GM21526 (cell line): Measurements from ENCODE around the gene TAS1R1.
"Not testable (repeated sequence)": the region's sequence is repeated elsewhere in the genome, so short reads cannot be mapped to it uniquely, and the experiment has no call there.

Source experiments
- ATAC-seq: cut with Tn5 transposase; IDR thresholded peaks from one replicate; pipeline ENCODE4 v1.9.1; 2021; ENCODE audit warnings: moderate library complexity; ENCODE audit not compliant: unreplicated experiment, low FRiP score

TAS1R1 gene

DNA sequence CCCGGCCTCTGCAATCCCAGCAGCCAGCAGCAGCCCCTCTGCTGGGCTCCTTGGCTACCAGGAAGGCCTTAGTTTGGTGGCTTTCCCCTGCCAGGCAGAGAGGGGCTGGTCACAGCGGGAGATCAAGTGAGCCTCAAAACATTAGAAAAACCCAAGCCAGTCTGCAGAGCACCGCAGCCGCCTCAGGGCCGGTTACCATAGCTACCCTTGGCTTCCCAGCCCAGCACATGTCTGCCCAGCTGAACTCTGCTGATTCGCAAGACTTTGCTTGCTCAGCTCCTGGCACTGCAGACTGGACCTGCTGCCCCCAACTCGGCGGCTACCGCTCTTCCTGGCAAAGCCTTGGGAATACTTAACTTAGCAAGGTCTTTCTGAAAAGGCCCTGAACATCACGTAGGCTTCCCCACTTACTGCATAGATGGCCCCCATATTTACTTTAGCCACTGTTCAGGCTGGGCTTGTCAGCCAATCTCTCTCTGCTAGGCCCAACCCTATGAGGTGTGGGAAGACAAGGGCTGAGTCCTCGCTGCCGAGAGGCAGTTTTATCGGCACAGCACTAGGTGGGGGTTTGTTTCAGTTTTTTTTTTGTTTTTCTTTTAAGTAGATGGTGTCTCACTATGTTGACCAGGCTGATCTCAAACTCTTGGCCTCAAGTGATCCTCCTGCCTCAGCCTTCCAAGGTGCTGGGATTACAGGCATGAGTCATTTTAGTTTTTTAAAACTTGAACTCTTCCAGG lies 35.0 kb upstream of the TAS1R1 start:
- ATAC-seq: no peak

GRCh38 chr1:6521536-6521935 lies 33.6 kb upstream of the TAS1R1 start:
- no peak for ATAC-seq

DNA sequence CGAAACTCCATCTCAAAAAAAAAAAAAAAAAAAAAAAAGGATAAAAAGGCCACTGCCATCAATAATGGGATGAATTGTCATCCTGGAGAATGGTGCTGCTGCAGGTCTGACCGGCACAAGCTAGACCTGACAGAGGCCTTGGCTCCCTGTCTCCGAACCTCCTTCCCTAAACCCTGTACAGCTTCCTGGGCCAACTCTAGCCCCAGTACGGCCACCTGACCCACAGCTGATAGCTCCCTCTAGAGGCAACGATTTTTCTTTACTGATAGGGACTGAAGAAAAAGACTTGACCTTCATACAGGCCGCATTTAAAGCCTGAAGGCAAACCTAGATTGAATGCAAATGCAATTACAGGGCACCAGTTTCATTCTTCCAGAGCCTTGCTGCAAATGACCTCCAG lies 31.5 kb upstream of the TAS1R1 start:
- ATAC-seq: no peak

DNA sequence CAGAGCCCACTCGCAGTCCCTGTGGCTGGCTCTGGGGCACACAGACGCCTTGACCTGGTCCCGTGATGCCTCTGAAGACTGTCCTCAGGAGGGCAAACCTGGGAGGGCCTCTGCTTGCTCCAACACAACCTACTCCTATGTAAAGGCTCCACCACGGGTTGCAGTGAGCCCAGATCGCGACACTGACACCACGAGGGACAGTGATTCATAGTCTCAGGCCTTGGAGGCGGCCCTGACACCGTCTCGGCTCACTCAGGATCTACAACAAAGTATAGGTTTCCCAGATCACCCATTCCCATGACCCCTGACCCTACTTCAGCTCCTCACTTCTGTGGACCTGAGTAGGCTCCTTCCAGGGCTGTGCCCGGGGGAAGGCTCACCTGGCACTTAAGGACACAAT lies 28.8 kb upstream of the TAS1R1 start:
- ATAC-seq: no peak

GRCh38 chr1:6528492-6528891 lies 26.6 kb upstream of the TAS1R1 start:
- no peak for ATAC-seq

- ATAC-seq: no peak
These were observed 24.5 kb upstream of the TAS1R1 start for GRCh38 chr1:6530504-6531160.

DNA sequence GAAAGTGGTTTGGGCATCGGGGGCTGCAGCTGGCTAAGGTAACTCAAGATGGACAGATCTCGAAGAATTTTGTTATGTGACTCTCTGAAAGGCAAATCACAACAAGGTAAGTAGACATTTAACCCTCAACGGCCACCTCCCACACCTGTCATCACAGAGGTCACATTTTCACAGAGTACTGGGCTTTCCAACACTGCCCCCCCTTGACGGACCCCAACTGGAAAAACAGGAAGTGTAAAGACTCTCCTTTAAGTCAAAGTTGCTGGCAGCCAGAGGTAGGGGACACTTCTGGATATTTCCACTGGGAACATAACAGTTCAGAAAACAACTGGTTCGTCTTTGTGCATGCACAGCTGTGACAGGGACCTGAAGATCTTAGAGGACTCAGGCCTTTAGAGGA lies 23.1 kb upstream of the TAS1R1 start:
- ATAC-seq: no peak

DNA sequence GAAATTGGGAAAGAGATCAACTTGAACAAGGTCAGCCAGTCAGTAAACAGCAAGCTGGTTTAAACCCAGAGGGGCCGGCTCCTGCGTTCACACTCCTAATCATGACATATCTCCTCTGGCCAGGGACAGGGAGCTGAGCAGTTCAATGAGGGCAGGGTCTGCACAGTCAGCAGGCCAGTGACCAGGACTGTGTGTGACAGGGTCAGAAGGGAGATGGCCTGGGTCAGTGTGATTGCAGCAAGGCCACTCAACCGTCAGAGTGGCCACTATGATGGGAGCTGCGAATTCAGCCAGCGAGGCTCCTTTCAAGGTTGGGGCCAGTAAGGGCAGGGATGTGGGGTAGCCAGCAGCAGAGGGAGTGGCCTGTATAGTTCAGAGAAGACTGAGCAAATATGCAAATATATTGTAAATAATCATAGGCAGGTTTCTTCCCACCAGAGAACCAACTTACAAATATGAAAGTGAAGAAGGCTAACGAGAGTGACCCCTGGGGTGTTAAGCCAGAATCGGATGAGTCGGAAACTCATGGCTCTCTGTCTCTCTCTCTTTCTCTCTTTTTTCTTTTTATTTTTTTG lies 20.8 kb upstream of the TAS1R1 start:
- no peak for ATAC-seq

- ATAC-seq: no peak
These were observed 19.9 kb upstream of the TAS1R1 start for GRCh38 chr1:6535214-6535613.

DNA sequence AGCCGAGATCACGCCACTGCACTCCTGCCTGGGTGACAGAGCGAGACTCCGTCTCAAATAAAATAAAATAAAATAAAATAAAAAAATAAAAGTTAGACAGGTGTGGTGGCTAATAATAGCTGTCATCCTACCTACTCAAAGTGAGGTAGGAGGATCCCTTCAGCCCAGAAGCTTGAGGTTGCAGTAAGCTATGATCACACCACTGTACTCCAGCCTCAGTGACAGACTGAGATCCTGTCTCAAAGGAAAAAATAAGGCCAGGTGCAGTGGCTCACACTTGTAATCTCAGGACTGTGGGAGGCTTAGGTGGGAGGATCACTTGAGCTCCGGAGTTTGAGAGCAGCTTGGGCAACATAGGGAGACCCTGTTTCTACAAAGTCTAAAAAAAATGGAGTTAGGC lies 18.8 kb upstream of the TAS1R1 start:
- no peak for ATAC-seq

DNA sequence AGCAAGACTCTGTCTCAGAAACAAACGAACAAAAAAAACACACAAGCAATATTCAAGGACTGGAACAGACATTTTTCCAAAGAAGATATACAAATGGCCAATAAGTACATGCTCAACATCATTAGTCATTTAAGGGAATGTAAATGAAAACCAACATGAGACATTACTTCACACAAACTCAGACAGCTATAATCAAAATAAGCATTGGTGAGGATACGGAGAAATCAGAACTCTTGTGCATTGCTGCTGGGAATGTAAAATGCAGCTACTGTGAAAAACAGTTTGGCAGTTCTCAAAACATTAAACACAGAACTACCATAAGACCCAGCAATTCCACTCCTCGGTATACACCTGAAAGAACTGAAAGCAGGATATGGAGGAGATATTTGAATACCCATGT lies 16.2 kb upstream of the TAS1R1 start:
- no peak for ATAC-seq

- ATAC-seq: no peak
These were observed 10.3 kb upstream of the TAS1R1 start for GRCh38 chr1:6544831-6545230.

GRCh38 chr1:6545276-6546112 lies 9.6 kb upstream of the TAS1R1 start:
- no peak for ATAC-seq

DNA sequence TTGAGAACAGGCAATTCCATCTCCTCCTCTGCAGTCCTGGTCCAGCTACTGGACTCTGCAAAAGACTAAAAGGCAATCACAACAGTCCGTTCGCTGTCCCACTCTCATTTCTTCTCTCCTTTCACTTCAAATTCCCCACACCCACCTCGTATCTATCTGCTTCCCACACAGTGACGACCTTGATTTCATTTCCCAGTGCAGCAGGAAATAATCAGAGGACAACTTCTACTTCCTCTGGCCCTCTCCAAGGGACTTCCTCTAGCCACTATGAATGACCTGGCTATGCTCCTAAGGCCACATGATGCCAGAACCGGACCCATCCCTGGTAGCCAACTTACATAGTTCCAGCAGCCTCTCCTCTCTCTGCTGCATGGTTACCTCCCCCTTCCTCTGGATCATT lies 8.8 kb upstream of the TAS1R1 start:
- ATAC-seq: no peak

GRCh38 chr1:6547301-6547700 lies 7.8 kb upstream of the TAS1R1 start:
- ATAC-seq: no peak

GRCh38 chr1:6554031-6554906 lies 838 bp upstream of the TAS1R1 start, which contains the start of gene NOL9:
Gene NOL9, minus strand, starts transcription at chr1:6554513. Its CDS starts 11 bp downstream, at chr1:6554502.
- peak; percentile 89 for ATAC-seq

DNA sequence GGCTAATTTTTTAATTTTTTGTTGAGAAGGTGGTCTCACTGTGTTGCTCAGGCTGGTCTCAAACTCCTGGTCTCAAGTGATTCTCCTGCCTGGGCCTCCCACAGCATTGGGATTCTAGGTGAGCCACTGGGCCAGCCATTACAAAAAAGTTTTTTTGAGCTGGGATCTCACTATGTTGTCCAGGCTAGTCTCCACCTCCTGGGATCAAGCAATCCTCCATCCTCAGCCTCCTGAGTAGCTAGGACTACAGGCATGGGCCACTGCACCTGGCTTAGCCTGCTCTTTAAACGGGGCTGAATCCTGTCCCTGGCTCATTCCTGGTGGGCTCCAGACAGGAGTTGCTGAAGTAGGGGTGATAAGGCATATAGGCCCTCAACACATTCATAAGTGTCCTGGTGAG lies 2.5 kb downstream of the TAS1R1 start:
- no peak for ATAC-seq

DNA sequence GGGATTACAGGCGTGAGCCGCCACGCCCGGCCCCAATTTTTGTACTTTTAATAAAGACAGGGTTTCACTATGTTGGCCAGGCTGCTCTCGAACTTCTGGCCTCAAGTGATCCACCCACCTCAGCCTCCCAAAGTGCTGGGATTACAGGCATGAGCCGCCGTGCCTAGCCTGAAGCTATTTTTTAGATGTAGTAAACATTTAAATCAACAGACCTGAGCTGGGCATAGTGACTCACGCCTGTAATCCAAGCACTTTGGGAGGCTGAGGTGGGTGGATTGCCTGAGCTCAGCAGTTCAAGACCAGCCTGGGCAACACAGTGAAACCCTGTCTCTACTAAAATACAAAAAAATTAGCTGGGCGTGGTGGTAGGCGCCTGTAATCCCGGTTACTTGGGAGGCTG lies 4.1 kb downstream of the TAS1R1 start:
- ATAC-seq: not testable (repeated sequence)

- no peak for ATAC-seq
These were observed 5.2 kb downstream of the TAS1R1 start for GRCh38 chr1:6560267-6560666.

- ATAC-seq: no peak
These were observed 13.9 kb downstream of the TAS1R1 start for GRCh38 chr1:6569033-6569432.
